GM12873 (cell line): ENCODE results near the gene STK35.
A peak's percentile ranks its signal among the peaks of the same experiment; 100 is the strongest.

Source experiments
- TF ChIP-seq, protein P1 (sequence below): IDR thresholded peaks from 2 replicates; pipeline ENCODE4 v1.5.1; 2012; ENCODE audit warnings: low read depth, mild to moderate bottlenecking, moderate library complexity, low read length, control low read depth; ENCODE audit not compliant: insufficient read depth; ENCODE audit errors: missing control alignments

Gene STK35

DNA sequence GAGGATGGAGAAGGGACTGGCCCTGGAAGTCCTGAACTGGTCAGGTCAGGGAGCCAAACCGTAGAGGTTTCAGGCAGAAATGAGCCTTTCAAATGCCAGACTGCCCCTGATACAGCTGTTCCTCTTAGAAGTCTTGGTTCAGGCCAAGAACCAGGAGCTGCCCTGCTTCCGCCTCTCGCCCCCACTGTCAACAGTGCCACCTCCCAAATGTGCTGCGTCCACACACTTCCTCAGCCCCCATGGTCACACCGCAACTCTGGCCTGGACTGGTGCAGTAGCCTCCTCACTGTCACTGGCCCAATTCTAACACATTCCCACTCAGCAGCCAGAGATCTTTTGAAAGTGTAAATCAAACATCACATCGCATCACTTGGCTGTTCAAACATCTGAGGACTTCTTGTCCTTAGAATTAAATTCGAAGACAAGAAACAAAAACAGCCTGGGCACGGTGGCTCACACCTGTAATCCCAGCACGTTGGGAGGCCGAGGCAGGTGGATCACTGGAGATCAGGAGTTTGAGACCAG is 69.7 kb downstream of the STK35 start:
- TF ChIP-seq, protein P1, sequence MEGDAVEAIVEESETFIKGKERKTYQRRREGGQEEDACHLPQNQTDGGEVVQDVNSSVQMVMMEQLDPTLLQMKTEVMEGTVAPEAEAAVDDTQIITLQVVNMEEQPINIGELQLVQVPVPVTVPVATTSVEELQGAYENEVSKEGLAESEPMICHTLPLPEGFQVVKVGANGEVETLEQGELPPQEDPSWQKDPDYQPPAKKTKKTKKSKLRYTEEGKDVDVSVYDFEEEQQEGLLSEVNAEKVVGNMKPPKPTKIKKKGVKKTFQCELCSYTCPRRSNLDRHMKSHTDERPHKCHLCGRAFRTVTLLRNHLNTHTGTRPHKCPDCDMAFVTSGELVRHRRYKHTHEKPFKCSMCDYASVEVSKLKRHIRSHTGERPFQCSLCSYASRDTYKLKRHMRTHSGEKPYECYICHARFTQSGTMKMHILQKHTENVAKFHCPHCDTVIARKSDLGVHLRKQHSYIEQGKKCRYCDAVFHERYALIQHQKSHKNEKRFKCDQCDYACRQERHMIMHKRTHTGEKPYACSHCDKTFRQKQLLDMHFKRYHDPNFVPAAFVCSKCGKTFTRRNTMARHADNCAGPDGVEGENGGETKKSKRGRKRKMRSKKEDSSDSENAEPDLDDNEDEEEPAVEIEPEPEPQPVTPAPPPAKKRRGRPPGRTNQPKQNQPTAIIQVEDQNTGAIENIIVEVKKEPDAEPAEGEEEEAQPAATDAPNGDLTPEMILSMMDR: no peak

DNA sequence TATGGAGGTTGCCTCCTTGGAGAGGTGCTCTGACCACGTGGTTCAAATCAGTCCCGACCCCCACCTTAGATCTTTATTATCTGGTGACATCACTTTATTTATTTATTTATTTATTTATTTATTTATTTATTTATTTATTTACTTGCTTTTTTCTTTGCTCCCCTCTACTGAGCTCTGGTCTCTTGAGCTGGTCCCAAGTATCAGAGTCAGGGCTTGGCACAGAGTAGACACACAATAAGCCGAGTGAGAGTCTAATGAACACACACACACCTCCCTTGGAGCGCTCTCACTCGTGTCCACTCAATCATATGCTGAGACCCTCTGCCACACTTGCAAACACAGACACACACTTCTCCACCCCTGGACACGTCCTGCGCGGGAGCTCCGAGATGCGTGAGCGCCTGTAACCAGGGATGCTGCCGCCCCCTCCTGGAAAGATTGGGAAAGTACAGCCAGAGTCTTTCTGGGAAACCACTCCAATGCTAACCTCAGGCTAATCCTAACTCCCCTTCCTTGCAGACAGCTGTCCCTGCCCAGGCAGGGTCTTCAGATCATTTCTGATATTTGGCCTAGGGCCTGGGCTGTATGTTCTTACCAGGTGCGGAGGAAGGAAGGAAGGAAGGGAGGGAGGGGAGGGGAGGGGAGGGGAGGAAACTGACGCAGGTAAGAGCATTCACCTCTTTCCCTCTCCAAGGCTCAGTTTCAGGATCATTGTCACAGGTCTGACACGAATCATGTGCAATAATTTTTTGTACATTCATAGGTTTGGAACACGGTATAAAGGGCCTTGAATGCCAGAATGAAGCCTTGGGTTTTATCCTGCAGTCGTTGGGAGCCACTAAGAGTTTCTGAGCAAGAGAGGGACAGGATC is 70.9 kb downstream of the STK35 start:
- TF ChIP-seq, protein P1: peak; percentile 93

DNA sequence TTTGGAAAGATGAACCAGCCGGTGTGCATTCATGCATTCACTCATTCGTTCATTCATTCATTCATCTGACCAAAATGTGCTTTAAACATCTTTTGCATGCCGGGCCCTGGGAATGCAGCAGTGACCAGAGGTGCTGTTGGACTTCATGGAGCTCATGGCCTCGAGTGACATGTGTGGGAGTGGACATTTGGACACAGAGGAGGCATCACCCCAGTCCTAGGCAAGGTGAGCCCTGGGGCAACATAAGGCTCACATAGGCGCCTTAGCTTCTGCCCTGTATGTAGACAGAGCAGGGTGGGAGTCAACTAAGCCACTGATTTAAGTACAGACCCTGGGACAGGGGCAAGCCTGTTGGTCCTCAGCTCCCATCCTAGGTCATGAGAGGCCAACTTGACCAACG is 71.6 kb downstream of the STK35 start:
- TF ChIP-seq, protein P1: no peak

DNA sequence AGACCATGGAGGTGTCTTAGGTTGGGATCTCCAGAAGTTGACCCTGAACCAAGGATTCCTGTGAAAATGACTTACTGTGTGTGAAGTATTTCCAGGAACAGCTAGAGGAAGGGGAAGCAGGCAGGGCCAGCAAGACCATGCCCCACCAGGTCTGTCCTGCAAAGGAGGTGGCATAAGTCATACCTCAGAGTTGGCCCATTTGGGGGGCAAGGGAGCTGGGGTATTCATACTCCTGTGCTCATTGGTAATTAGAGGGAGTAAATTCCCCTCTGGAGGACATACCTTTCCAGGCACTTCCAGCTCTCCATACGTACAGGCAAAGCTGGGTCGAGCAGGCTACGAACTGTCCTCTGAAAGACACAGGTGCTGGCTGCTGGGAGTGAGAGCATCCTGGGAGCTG is 72.4 kb downstream of the STK35 start:
- TF ChIP-seq, protein P1: no peak

DNA sequence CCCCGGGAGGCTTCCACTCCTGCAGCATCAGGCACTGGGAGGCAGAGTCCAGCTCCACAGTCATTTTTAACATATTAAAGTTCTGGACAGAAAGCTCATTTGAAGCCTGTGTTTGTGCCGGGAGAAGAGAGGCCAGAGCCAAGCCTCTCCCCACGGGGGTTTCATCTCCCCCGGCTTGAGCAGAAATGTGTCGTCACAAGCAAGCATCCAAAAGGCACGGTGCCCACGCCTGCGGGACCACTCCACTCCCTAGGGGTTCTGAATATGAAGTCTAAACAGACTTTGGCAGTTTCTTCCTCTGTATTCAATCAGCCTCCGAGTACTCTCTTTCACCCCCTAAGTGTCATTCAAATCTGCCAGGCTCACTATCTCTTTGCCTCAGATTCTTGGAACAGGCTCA is 75.3 kb downstream of the STK35 start:
- TF ChIP-seq, protein P1: no peak

DNA sequence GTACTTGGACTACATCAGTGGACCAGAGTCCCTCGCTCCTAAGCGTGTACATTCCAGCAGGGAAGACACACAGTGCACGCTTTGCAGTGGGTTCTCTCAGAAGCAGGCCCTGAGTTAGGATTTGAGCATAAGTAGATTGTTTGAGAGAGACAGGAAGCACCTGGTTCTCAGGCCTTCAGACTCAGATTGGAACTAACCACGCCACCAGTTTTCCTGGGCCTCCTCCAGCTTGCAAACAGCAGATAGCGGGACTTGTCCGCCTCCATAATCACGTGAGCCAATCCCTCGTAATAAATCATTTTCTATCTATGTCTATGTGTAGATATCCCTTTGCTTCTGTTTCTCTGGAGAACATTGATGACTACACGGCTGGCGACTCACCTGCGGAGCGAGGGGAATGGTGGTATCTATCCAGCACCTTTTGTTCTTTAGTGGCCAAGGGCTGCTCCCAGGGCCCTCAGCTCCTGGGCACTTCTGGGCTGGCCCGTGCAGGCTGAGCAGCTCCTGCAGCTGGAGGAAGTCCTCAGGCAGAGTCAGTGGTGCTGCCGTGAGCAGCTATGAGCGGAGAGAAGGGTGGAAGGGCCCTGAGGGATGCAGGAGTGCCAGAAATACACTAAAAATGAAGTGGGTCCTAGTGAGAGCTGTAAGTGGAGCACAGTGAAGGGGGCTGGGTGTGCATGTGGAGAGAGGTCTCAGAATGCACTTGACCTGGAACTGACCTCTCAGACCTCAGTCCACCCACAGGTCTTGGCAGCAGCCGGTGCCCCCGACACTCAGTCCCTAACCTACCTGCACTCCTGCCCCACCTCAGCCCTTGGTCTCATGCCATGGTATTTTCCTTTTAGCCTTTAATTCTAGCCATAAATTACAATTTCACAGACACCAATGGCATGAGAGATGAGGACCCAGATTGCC is 76.9 kb downstream of the STK35 start:
- TF ChIP-seq, protein P1: no peak

DNA sequence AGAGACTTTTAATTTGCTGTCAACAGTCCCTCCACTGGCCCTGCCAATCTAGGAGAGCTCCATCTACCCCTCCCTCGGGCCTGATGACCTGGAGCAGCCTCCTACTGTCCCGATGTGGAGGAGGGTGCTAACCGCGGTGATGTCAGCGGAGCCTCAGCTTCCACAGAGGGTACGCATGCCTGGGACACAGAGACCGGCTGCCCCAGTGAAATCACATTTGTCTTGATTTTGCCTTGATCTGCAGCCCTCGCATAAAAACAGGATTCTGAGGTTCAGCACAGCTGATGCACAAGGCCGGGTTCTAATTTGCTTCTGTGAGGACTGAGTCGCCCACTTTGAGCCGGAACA is 77.6 kb downstream of the STK35 start:
- TF ChIP-seq, protein P1: no peak
